Gastroesophageal sphincter (tissue), 4 donors: ENCODE results near the gene ATXN7L3. TPM values are rescaled to one million over a fixed set of nuclear protein-coding genes. Genes with fewer than 3 reads are reported as not detected.
A peak's percentile ranks its signal among the peaks of the same experiment; 100 is the strongest.

ENCODE experiments used
- ATAC-seq: fragments of 150-250 bp; one replicate; pipeline ENCODE4 v1.9.1; 2016; ENCODE audit warnings: mild to moderate bottlenecking, moderate library complexity
- H3K27ac ChIP-seq, 4 donors: fragments of 200-600 bp; sonication (generic) in 3 of 4; 1 replicate in 3 of 4; 2 replicates in 1 of 4; pipeline ENCODE4 v1.5.1; 2016 to 2019
- H3K27me3 ChIP-seq: fragments of 200-600 bp; sonication (generic); one replicate; pipeline ENCODE4 v1.5.1; 2019
- H3K36me3 ChIP-seq, 2 donors: fragments of 200-600 bp; sonication (generic); one replicate each; pipeline ENCODE4 v1.5.1; 2019; ENCODE audit warnings: control low read depth in 1 of 2
- H3K4me1 ChIP-seq, 3 donors: fragments of 200-600 bp; sonication (generic); 1 replicate in 2 of 3; 2 replicates in 1 of 3; pipeline ENCODE4 v1.5.1; 2016 to 2019; ENCODE audit warnings: control low read depth in 2 of 3
- H3K4me3 ChIP-seq, 2 donors: fragments of 200-600 bp; sonication (generic); one replicate each; pipeline ENCODE4 v1.5.1; 2019; ENCODE audit warnings: mild to moderate bottlenecking in 1 of 2, moderate library complexity in 1 of 2
- H3K9me3 ChIP-seq, 3 donors: fragments of 200-600 bp; sonication (generic); one replicate each; pipeline ENCODE4 v1.5.1; 2017 to 2019; ENCODE audit warnings: control low read depth in 2 of 3
- EP300 ChIP-seq: sonication (generic); formaldehyde crosslinking; IDR thresholded peaks from one replicate; pipeline ENCODE4 v1.6.1; 2017; ENCODE audit warnings: antibody characterized with exemption, mild to moderate bottlenecking
- POLR2A ChIP-seq, 2 donors: fragments of 450-650 bp; IDR thresholded peaks; one replicate each; pipeline ENCODE4 v1.6.1; 2017; ENCODE audit warnings: antibody characterized with exemption in 2 of 2, mild to moderate bottlenecking in 2 of 2, moderate library complexity in 1 of 2
- POLR2AphosphoS5 ChIP-seq: sonication (generic); formaldehyde crosslinking; IDR thresholded peaks from one replicate; pipeline ENCODE4 v1.6.1; 2017; ENCODE audit warnings: antibody characterized with exemption
- WGBS, 2 donors: methylation state at CpG; one replicate each; pipeline ENCODE4 v1.1.5; 2018; ENCODE audit warnings: low coverage in 1 of 2; 5-methylcytosine and 5-hydroxymethylcytosine counted together
- total RNA-seq, 4 donors: library from RNA; depleted of rRNA; stranded (reverse); fragments of >200 nt; gene quantifications; one replicate each; pipeline ENCODE4 v1.1.0, GENCODE V29; 2016
- TF ChIP-seq, protein P1 (sequence below), 4 experiments: fragments of 200-600 bp in 2 of 4; fragments of 450-650 bp in 2 of 4; sonication (generic) in 1 of 4; IDR thresholded peaks; one replicate each; pipeline ENCODE4 v1.5.1; 2017 to 2019; ENCODE audit warnings: antibody characterized with exemption in 4 of 4, mild to moderate bottlenecking in 2 of 4, moderate library complexity in 2 of 4

The ATXN7L3 gene
- total RNA-seq, 4 donors from 2014 or later: 33.2 to 63.0 (median 49.0) TPM

DNA sequence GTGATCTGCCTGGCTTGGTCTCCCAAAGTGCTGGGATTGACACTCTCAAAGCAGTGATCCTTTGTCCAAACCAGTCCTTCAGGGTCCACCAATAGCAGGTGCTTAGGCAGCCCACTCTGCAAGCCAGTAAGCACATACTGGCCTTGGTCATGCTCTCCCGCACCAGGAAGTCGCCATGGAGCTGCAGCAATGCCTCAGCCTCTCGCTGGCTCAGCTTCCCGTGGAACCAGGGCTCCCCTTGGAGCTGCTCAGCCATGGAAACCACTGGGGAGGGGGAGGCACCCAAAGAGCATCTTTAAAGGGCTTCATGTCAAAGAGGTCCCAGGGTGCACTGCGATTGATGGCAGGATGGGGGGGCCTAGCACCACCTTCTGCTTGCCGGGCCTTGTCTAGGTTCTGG, 29.4 kb upstream of the ATXN7L3 start:
- ATAC-seq: no peak
- WGBS, 2 donors: no CpG with 5 or more reads among the region's 6 CpGs
- TF ChIP-seq, protein P1, sequence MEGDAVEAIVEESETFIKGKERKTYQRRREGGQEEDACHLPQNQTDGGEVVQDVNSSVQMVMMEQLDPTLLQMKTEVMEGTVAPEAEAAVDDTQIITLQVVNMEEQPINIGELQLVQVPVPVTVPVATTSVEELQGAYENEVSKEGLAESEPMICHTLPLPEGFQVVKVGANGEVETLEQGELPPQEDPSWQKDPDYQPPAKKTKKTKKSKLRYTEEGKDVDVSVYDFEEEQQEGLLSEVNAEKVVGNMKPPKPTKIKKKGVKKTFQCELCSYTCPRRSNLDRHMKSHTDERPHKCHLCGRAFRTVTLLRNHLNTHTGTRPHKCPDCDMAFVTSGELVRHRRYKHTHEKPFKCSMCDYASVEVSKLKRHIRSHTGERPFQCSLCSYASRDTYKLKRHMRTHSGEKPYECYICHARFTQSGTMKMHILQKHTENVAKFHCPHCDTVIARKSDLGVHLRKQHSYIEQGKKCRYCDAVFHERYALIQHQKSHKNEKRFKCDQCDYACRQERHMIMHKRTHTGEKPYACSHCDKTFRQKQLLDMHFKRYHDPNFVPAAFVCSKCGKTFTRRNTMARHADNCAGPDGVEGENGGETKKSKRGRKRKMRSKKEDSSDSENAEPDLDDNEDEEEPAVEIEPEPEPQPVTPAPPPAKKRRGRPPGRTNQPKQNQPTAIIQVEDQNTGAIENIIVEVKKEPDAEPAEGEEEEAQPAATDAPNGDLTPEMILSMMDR (IDR thresholded peaks at IDR 0.05): no peak
- no peak for TF ChIP-seq POLR2AphosphoS5
- no peak for TF ChIP-seq POLR2A (IDR thresholded peaks at IDR 0.05)
- no peak for TF ChIP-seq EP300

DNA sequence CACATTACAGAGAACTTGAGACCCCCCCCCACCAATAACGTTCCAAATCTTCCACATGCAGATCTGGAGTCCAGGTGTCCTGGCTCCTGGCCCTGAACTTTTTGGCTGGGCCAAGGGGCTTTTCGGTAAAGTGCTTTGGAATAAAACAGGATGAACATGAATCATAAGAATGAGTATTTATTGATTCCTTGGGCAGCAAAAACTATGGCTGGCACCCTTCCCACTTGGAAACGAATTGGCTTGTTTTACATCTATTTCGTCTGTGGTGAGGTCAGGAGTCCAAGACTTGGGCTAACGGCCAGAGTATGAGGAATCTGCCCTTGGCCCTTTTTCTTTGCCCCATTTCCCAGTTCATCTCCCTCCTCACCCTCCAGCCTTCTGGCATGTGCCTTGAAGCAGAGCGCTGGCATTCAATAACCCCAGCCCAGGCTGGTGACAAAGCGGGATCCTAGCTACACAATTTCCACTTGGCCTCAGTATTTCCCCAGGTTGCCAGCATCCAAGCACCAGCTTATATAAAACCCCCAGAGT, 23.9 kb upstream of the ATXN7L3 start:
- peak overlapping the region in 3 of 4 donors; percentile 93 to 100 (median 96) for H3K27ac ChIP-seq
- H3K27me3 ChIP-seq: no peaks in the 10 kb centered on the region
- peaks cover 0 to 31% (median 17%) of the 10 kb centered on the region in 3 donors for H3K4me1 ChIP-seq
- WGBS, 2 donors: 30 to 33% methylated on average over 6 to 7 of the region's 7 CpGs
- no peak overlapping the region for H3K4me3 ChIP-seq
- H3K36me3 ChIP-seq: no peaks in the 10 kb centered on the region
- no peaks in the 10 kb centered on the region for H3K9me3 ChIP-seq
- TF ChIP-seq EP300 (no peak), POLR2AphosphoS5 (peak; percentile 49), POLR2A (IDR thresholded peaks at IDR 0.05) (no peak)
- TF ChIP-seq, protein P1 (IDR thresholded peaks at IDR 0.05): no peak
- ATAC-seq: no peak

More for the DNA sequence above, 29.4 kb upstream of the ATXN7L3 start:
- Histone ChIP-seq H3K4me3 (no peak overlapping the region), H3K9me3 (no peaks in the 10 kb centered on the region), H3K4me1 (peaks cover 0 to 8% (median under 1%) of the 10 kb centered on the region in 3 donors), H3K27me3 (no peaks in the 10 kb centered on the region), H3K36me3 (no peaks in the 10 kb centered on the region), H3K27ac (no peak overlapping the region)

DNA sequence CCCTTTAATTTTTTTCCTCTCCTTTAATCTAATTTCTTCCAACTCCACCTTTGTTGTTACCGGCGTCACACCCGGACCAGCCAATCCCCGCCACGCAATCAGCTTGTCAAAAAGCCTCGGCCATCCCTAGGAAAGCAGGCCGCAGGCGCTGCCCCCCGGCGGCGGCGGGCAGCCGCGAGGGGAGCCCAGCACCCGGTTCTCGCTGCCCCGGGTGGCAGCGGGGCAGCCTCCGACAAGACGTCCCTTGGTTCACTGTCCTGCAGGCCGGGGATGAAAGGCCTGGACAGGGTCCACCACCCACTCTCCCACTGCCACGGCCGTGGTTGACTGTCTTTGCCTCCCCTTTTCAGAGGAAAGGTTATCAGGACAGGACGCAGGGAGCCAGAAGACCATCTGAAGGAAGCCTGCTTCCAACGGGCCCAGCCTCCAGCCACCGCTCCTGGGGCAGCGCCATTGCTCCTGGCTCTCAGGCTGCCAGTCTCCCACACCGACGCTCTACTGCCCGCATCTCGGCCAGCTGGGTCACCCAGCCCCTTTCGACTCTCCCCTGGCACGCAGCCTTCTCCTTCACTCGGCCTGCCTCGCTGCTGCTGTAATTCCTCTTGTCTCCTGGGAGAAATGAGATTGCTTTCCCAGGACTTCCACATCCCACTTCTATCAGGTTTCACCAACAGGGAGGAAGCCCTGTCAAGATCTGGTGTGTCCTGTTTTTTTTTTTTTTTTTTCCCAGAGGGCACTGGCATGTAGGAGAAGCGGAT, 22.6 kb upstream of the ATXN7L3 start:
- WGBS, 2 donors: 0% methylated on average over 9 of the region's 36 CpGs; no CpG with 5 or more reads in 1 of the 2 donors
- TF ChIP-seq POLR2A (IDR thresholded peaks at IDR 0.05) (peak; percentile 40 to 71), EP300 (no peak), POLR2AphosphoS5 (peak; percentile 3)
- TF ChIP-seq, protein P1 (IDR thresholded peaks at IDR 0.05): peak in 2 of 4 experiments; percentile 22 to 52
- Histone ChIP-seq H3K9me3 (no peaks in the 10 kb centered on the region), H3K36me3 (peaks cover 0 to 2% of the 10 kb centered on the region in 2 donors), H3K4me1 (peaks cover 7 to 41% (median 26%) of the 10 kb centered on the region in 3 donors), H3K27ac (peak overlapping the region; percentile 79 to 100 (median 94)), H3K4me3 (peak overlapping the region; percentile 48 to 64), H3K27me3 (no peaks in the 10 kb centered on the region)
- peak; percentile 41 for ATAC-seq

DNA sequence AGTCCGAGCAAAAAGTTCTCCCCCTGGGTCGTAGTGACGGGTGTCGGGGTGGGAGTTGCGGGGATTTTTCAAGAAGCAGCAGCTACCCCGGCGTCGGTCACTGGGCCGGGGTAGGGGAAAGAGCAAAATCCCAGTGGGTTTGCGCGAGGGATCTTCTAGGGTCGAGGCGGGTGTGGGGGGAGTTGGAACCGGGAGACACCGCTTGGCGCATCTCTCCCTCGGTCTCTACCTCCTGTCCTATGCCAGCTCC, 22.1 kb upstream of the ATXN7L3 start:
- H3K27ac ChIP-seq: peak overlapping the region; percentile 79 to 100 (median 94)
- H3K36me3 ChIP-seq: peaks cover 0 to 7% of the 10 kb centered on the region in 2 donors
- no peak for ATAC-seq
- TF ChIP-seq, protein P1 (IDR thresholded peaks at IDR 0.05): no peak
- TF ChIP-seq EP300 (no peak), POLR2A (IDR thresholded peaks at IDR 0.05) (no peak), POLR2AphosphoS5 (no peak)
- no peaks in the 10 kb centered on the region for H3K9me3 ChIP-seq
- WGBS, 2 donors: 0% methylated on average over 2 to 12 of the region's 17 CpGs
- peak overlapping the region; percentile 48 to 64 for H3K4me3 ChIP-seq
- H3K4me1 ChIP-seq: peaks cover 7 to 46% (median 28%) of the 10 kb centered on the region in 3 donors
- no peaks in the 10 kb centered on the region for H3K27me3 ChIP-seq
